Medulla oblongata (tissue), 1 donor: ENCODE measurements around the gene TCP11X2.
A peak's percentile ranks its signal among the peaks of the same experiment; 100 is the strongest.
"Not testable (repeated sequence)": the region's sequence is repeated elsewhere in the genome, so short reads cannot be mapped to it uniquely, and the experiment has no call there.

ENCODE experiments used
- DNase-seq: peaks from one replicate; pipeline ENCODE4 v3.0.0-alpha.2; 2015; ENCODE audit errors: extremely low spot score

Gene TCP11X2

DNA sequence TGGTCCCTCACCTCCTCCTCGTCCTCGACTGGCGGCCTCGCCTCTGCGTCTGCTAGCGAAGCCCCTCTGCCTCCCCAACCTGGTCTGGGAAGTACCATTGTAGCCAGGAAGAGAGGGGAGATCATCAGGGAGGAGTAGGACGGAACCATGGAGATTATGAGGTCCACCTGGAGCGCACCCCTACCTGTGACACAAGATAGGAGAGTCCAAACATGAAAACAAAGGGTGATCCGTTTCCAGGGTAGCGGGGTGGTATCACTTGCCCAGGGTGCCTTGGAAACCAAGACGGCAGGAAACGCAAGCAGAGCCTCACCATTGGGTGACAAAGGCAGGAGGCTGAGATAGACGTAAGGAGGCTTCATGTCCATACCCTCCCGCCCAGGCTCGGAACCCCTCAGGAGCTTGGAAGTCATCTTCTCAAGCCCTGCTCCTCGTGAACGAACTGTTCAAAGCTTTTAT, at the start of gene TCP11X2:
TSS of gene TCP11X2 (minus strand) at position 51 of the 459 bp plus-strand sequence.
- DNase-seq = not testable (repeated sequence)

DNA sequence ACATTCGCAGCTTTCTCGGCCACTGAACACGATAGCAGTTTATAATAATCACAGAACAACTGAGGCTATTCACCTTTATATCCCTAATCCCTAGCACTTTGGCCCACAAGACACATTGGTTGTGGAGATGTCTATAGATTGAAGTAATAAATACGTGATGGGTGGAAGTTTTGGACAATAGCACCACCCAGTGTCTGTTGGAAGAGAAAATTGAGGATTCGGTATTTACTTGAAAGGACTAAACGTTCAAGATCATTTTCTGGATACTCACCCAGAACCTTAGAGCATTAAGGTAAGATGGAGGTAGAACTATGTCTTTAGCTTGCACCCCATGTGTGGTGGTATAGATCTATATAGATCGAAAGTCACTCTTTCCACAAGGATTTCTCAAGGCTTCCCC, 45.7 kb upstream of the TCP11X2 start:
- peak; percentile 34 for DNase-seq

DNA sequence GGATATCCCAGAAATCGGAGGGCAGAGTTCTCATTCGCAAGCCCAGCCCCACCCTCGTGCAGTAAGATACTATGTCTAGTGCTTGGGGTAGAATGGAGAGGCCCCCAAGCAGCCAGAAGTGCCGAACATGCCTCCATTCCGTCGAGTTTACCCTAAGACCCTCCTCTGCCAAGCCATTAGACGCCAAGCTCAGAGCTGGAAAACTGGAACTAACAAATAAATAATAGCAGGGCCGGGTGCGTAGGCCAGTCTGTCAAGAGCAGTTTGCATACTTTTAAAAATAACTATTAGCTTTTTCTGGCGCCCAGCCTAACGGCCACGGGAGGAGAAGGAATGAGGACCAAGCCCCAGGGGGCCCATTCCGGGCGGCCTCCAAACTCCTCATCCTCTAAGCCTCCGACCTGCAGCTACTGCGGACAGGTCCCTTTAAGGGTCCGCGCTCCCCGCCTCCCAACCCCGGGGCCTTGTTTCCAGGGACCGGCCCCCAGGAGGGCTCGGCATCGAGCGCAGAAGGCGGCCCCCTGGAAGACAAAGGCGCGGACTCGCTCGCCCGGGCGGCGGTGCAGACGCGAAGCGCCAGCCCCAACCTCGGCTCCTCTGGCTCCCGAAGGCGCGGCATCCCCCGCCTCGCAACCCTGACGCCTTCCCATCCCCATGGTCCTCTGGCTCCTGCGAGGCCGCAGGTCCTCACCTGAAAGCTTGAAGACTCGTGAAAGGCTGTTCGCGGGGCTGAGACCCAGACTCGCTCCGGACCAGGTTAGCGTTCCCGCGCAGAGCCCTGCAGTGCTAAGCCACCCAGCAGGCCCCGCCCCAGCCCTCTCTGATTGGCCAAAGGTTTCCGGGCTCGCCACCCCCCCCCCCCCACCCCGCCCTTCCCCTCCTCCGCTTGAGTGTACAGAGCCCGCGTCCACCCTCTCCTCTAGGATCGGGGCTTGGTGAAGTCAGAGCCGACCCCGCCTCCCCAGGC, 44.6 kb upstream of the TCP11X2 start, which contains the start of gene TMSB15A:
TSS of gene TMSB15A (minus strand) at position 765 of the 967 bp plus-strand sequence.
- DNase-seq = peak; percentile 22

DNA sequence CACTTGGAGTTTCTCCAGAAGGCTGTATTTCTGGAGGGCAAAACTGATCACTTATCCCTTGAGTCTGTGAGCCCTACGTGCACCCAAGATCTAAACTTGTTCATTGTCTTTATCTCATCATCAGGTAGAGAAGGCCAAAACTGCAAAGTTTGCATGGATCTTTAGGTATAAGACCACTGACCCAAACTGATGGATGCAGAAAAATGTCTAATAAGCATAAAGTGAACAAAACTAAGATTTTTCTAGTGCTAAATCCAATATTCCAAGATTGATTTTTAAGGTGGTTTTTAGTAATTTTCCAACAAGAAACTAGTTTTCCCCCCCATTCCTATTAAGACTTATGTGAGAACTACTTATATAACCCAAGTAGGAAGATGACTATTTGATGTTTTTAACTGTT, 42.9 kb upstream of the TCP11X2 start:
- no peak for DNase-seq

DNA sequence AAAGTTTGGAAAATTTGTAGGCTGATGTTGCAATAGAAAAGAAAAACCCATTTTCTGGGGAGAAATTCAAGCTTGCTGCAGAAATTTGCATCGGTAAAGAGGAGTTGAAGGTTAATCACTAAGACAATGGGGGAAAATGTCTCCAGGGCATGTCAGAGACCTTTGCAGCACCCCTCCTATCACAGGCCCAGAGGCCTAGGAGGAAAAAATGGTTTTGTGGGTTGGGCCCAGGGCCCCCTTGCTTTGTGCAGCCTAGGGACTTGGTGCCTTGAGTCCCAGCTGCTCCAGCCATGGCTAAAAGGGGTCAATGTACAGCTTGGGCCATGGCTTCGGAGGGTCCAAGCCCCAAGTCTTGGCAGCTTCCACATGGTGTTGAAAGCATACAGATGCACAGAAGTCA, 27.1 kb upstream of the TCP11X2 start:
- DNase-seq = no peak

DNA sequence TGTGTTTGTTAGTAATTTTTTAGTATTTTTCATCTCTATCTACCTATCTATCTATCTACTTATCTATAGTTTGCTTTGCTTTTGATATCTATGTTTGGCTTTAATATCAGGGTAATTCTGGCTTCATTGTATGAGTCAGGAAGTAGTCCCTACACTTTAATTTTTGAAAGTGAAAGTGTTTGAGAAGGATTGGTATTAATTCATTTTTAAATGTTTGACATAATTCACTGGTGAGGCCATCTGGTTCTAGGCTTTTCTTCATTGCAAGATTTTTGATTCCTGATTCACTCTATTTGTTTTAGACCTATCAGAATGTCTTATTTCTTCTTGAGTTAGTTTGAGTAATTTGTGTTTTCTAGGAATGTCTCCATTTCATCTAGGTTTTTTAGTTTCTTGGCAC, 20.2 kb upstream of the TCP11X2 start:
- DNase-seq = no peak

DNA sequence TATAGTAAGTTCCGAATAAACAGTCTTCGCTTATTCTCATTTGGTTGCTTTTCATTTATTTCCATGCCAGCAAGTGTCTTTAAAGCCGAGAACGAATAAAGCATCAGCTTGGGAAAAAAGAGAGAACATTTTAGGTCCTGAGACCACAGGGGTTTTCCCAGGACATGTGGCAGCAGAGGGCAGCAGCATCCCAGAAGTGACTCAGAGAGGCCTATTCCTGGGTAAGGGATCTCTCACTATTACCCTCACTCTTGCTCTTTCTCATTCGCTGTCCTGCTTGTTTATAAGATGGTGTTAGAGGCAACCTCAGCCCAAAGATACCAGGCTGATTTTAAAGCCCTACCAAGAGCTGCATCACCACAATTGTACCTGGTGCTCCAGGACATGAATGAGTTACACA, 7.2 kb upstream of the TCP11X2 start:
- DNase-seq = not testable (repeated sequence)

DNA sequence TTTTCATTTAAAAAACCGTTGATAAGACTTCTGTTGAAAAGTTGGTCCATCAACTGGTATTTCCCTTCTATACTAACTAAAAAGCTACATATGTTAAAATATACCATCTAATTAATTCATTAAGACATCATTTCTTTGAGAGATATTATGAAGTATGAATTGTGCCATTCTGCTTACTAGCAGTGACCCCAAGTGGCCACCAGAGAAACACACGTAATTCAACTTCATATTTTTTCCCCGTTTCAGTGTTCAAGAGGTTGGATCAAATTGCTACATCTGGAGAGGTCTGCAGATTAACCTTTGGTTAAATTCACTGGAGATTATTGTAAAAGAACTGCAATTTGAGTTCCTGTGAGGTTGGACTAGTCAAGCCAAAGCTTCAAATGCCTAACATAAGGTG, 1.4 kb downstream of the TCP11X2 start:
- not testable (repeated sequence) for DNase-seq

DNA sequence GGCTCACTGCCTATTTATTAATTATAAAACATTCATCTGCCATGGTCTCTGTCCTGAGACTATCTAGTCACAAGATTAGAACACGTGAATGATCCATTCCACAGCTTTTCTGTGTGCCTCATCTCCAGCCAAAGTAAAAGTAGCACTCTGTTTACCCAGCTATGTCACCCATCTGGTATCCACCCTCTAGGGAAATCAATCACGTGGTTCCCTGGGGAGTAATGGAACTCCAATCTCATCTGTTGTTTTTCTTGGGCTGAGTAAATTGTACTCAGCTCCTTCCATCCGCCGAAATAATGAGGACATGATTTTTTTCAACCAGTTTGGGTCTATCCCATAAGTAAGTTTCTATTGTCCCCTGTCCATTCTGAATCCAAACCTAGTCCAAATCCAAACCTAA, 13.0 kb downstream of the TCP11X2 start:
- DNase-seq = not testable (repeated sequence)

DNA sequence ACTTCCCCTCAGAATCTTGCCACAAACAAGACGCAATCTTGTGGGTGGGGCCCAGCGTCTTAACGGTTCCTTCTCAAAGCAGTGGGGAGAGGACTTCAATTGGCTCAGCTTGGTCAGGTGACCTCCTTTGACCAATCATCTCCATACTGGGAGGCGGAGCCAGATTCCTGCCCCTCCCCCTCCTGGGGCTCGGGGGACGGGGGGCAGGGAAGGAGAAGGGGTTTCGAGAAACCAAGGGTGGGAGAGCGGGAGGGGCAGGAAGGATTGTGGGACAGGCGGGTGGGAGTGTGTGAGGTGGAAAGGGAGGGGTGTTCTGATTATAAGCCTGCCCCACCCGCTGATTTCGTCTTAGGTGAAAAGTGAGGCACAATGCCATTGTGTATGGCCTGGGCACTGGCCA, 31.7 kb downstream of the TCP11X2 start, which contains the start of gene NXF2B:
TSS of gene NXF2B (minus strand) at position 101 of the 400 bp plus-strand sequence. CDS start 59,972 bp downstream, outside the sequence.
- DNase-seq = not testable (repeated sequence)

DNA sequence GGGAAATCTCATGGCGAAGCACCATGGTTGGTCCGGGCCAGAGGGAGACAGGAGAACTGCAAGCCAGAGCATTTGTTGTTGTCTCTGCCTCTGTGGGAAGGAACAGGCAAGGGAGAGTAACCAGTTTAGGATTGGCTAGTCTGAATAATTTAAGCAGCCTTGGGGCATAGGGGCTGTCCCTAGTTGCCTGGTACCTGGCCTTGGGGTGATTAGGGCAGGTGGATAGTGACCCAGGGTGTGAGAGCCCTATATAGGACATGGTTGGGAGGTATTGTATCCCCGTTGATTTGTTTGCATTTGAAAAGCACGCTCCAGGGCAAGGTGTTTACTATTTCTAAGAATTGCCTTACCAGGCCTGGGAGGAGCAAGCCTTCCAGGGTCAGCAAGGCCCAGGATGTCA, 57.1 kb downstream of the TCP11X2 start:
- not testable (repeated sequence) for DNase-seq
